Osteoblast (primary cell): ENCODE results near the gene CDA. TPM values are rescaled to one million over a fixed set of nuclear protein-coding genes. Genes with fewer than 3 reads are reported as not detected.
A peak's percentile ranks its signal among the peaks of the same experiment; 100 is the strongest.

Source experiments
- DNase-seq: peaks from one replicate; pipeline ENCODE4 v3.0.0; 2011; ENCODE audit warnings: low spot score, mixed read lengths; ENCODE audit not compliant: insufficient read length; ENCODE audit errors: missing footprints
- H2AFZ ChIP-seq: 2 replicates; pipeline ENCODE4 v1.6.0; 2011; ENCODE audit warnings: mild to moderate bottlenecking, low read length
- H3K27ac ChIP-seq: 2 replicates; pipeline ENCODE4 v1.5.1; 2011; ENCODE audit warnings: mild to moderate bottlenecking, low read depth, low read length, moderate library complexity
- H3K27me3 ChIP-seq: 2 replicates; pipeline ENCODE4 v1.6.0; 2012; ENCODE audit warnings: mild to moderate bottlenecking, control low read depth, inconsistent platforms, low read length, moderate library complexity; ENCODE audit not compliant: insufficient read depth
- H3K36me3 ChIP-seq: 2 replicates; pipeline ENCODE4 v1.5.1; 2011; ENCODE audit warnings: mild to moderate bottlenecking, low read length, control low read depth, moderate library complexity; ENCODE audit not compliant: insufficient read depth
- H3K4me1 ChIP-seq: 2 replicates; pipeline ENCODE4 v1.5.1; 2011; ENCODE audit warnings: mild to moderate bottlenecking, low read length, control low read depth, moderate library complexity; ENCODE audit not compliant: insufficient read depth
- H3K4me2 ChIP-seq: 2 replicates; pipeline ENCODE4 v1.6.0; 2011; ENCODE audit warnings: mild to moderate bottlenecking, low read length; ENCODE audit not compliant: insufficient read depth
- H3K4me3 ChIP-seq: fragments of 200-600 bp; sonication (generic); 3 replicates; pipeline ENCODE4 v1.5.1; 2012; ENCODE audit warnings: mild to moderate bottlenecking, low read length, inconsistent platforms; ENCODE audit not compliant: insufficient read depth
- H3K79me2 ChIP-seq: 2 replicates; pipeline ENCODE4 v1.6.0; 2012; ENCODE audit warnings: mild to moderate bottlenecking, low read length, control low read depth, inconsistent platforms; ENCODE audit not compliant: insufficient read depth
- H3K9me3 ChIP-seq: 2 replicates; pipeline ENCODE4 v1.5.1; 2011; ENCODE audit warnings: low read depth, low read length, control low read depth
- H4K20me1 ChIP-seq: 2 replicates; pipeline ENCODE4 v1.6.0; 2012; ENCODE audit warnings: mild to moderate bottlenecking, low read length, control low read depth; ENCODE audit not compliant: insufficient read depth
- CTCF ChIP-seq: IDR thresholded peaks from 2 replicates; pipeline ENCODE4 v1.5.1; 2011; ENCODE audit warnings: mild to moderate bottlenecking, low read depth, low read length, moderate library complexity; ENCODE audit errors: extremely low read depth
- total RNA-seq: library from RNA; depleted of rRNA; stranded (reverse); fragments of >200 nt; gene quantifications from 2 replicates; pipeline ENCODE4 v1.2.3, GENCODE V29; 2012

Gene CDA
- total RNA-seq, 1 donor, result 1.1 TPM

- Histone ChIP-seq H2AFZ (no peak overlapping the region), H3K4me1 (no peaks in the 10 kb centered on the region), H3K36me3 (peaks cover 72% of the 10 kb centered on the region), H3K27me3 (no peaks in the 10 kb centered on the region), H3K4me3 (no peak overlapping the region), H3K27ac (no peak overlapping the region), H3K4me2 (no peak overlapping the region), H3K79me2 (no peaks in the 10 kb centered on the region), H4K20me1 (peaks cover 3% of the 10 kb centered on the region), H3K9me3 (no peaks in the 10 kb centered on the region)
- DNase-seq, result no peak
- no peak for TF ChIP-seq CTCF
Observed at GRCh38 chr1:20648438-20648837, 59.5 kb downstream of the CDA start.

- Histone ChIP-seq H2AFZ (no peak overlapping the region), H3K27ac (no peak overlapping the region), H3K79me2 (no peaks in the 10 kb centered on the region), H4K20me1 (peaks cover 3% of the 10 kb centered on the region), H3K4me3 (no peak overlapping the region), H3K36me3 (peaks cover 77% of the 10 kb centered on the region), H3K4me1 (no peaks in the 10 kb centered on the region), H3K9me3 (no peaks in the 10 kb centered on the region), H3K27me3 (no peaks in the 10 kb centered on the region), H3K4me2 (no peak overlapping the region)
- peak; percentile 19 for DNase-seq
- no peak for TF ChIP-seq CTCF
Observed at GRCh38 chr1:20648946-20649345, 60.0 kb downstream of the CDA start.

- Histone ChIP-seq H4K20me1 (peaks cover 11% of the 10 kb centered on the region), H3K27ac (no peak overlapping the region), H3K4me3 (no peak overlapping the region), H3K9me3 (no peaks in the 10 kb centered on the region), H3K36me3 (peaks cover 80% of the 10 kb centered on the region), H3K4me2 (no peak overlapping the region), H3K27me3 (no peaks in the 10 kb centered on the region), H3K4me1 (no peaks in the 10 kb centered on the region), H3K79me2 (peaks cover 20% of the 10 kb centered on the region), H2AFZ (no peak overlapping the region)
- DNase-seq, result peak; percentile 29
- TF ChIP-seq CTCF, result no peak
Observed at GRCh38 chr1:20652300-20652699, 63.4 kb downstream of the CDA start.

- H3K9me3 ChIP-seq, result no peaks in the 10 kb centered on the region
- peaks cover 78% of the 10 kb centered on the region for H3K36me3 ChIP-seq
- peak; percentile 36 for DNase-seq
Observed at GRCh38 chr1:20654104-20654690, 65.3 kb downstream of the CDA start.

More at GRCh38 chr1:20654104-20654690, 65.3 kb downstream of the CDA start:
- Histone ChIP-seq H3K79me2 (peaks cover 39% of the 10 kb centered on the region), H2AFZ (no peak overlapping the region), H3K27ac (no peak overlapping the region), H3K4me2 (no peak overlapping the region), H4K20me1 (peaks cover 11% of the 10 kb centered on the region), H3K4me3 (no peak overlapping the region), H3K27me3 (no peaks in the 10 kb centered on the region), H3K4me1 (no peaks in the 10 kb centered on the region)
- TF ChIP-seq CTCF, result no peak
